Measurements from ENCODE around the gene PXMP2.
"Not testable (repeated sequence)": the region's sequence is repeated elsewhere in the genome, so short reads cannot be mapped to it uniquely, and the experiment has no call there.

The PXMP2 gene

GRCh38 chr12:132724506-132725241, 37.3 kb downstream of the PXMP2 start:
- no peak for DNase-seq

- DNase-seq, result no peak
These were observed 39.0 kb downstream of the PXMP2 start for GRCh38 chr12:132726386-132726785.

GRCh38 chr12:132727091-132727794, 39.9 kb downstream of the PXMP2 start:
- DNase-seq, result no peak

- no peak for DNase-seq
These were observed 41.1 kb downstream of the PXMP2 start for GRCh38 chr12:132728502-132728901.

GRCh38 chr12:132729541-132730320, 42.3 kb downstream of the PXMP2 start:
- no peak for DNase-seq

- DNase-seq, result no peak
These were observed 43.0 kb downstream of the PXMP2 start for GRCh38 chr12:132730353-132730752.

GRCh38 chr12:132731574-132731973, 44.2 kb downstream of the PXMP2 start:
- DNase-seq, result no peak

- DNase-seq, result no peak
These were observed 46.8 kb downstream of the PXMP2 start for GRCh38 chr12:132734206-132734605.

- DNase-seq, result no peak
These were observed 48.1 kb downstream of the PXMP2 start for GRCh38 chr12:132735496-132735895.

- DNase-seq, result no peak
These were observed 49.0 kb downstream of the PXMP2 start for GRCh38 chr12:132736378-132736777.

GRCh38 chr12:132736913-132737312, 49.5 kb downstream of the PXMP2 start:
- no peak for DNase-seq

- DNase-seq, result no peak
These were observed 52.4 kb downstream of the PXMP2 start for GRCh38 chr12:132739600-132740312.

- no peak for DNase-seq
These were observed 52.9 kb downstream of the PXMP2 start for GRCh38 chr12:132740313-132740646.

- DNase-seq, result no peak
These were observed 53.3 kb downstream of the PXMP2 start for GRCh38 chr12:132740652-132741051.

GRCh38 chr12:132741620-132742019, 54.2 kb downstream of the PXMP2 start:
- DNase-seq, result no peak

- no peak for DNase-seq
These were observed 56.4 kb downstream of the PXMP2 start for GRCh38 chr12:132743831-132744230.

- DNase-seq, result no peak
These were observed 59.2 kb downstream of the PXMP2 start for GRCh38 chr12:132746613-132747012.

GRCh38 chr12:132747395-132747794, 60.0 kb downstream of the PXMP2 start:
- DNase-seq, result no peak

GRCh38 chr12:132747896-132748295, 60.5 kb downstream of the PXMP2 start:
- DNase-seq, result no peak

- no peak for DNase-seq
These were observed 60.9 kb downstream of the PXMP2 start for GRCh38 chr12:132748319-132748718.

GRCh38 chr12:132753670-132754069, 66.3 kb downstream of the PXMP2 start:
- not testable (repeated sequence) for DNase-seq

- no peak for DNase-seq
These were observed 67.0 kb downstream of the PXMP2 start for GRCh38 chr12:132754160-132754932.
